DOHH2 (cell line): ENCODE measurements around the gene CES2.
"Not testable (repeated sequence)": the region's sequence is repeated elsewhere in the genome, so short reads cannot be mapped to it uniquely, and the experiment has no call there.

Experiments
- H3F3A ChIP-seq: fragments of 200-600 bp; sonication (generic), shearing (Covaris generic); 2 replicates; pipeline ENCODE4 v1.6.0; 2016; ENCODE audit warnings: antibody characterized with exemption, mild to moderate bottlenecking; ENCODE audit not compliant: control insufficient read depth, insufficient read depth
- H3K27ac ChIP-seq: fragments of 200-600 bp; sonication (generic); 2 replicates; pipeline ENCODE4 v1.5.1; 2014; ENCODE audit warnings: low read depth, mild to moderate bottlenecking, low read length, moderate library complexity
- H3K27me3 ChIP-seq: fragments of 200-600 bp; sonication (generic); 2 replicates; pipeline ENCODE4 v1.6.1; 2014; ENCODE audit warnings: mild to moderate bottlenecking, low read length, mixed read lengths; ENCODE audit not compliant: control insufficient read depth
- H3K36me3 ChIP-seq: fragments of 200-600 bp; sonication (generic); 2 replicates; pipeline ENCODE4 v1.6.1; 2014; ENCODE audit warnings: mild to moderate bottlenecking, low read length, moderate library complexity, mixed read lengths; ENCODE audit not compliant: control insufficient read depth
- H3K4me1 ChIP-seq: fragments of 200-600 bp; sonication (generic); 2 replicates; pipeline ENCODE4 v1.6.1; 2014; ENCODE audit warnings: mild to moderate bottlenecking, low read length, mixed read lengths; ENCODE audit not compliant: control insufficient read depth
- H3K4me2 ChIP-seq: fragments of 200-600 bp; sonication (generic); 2 replicates; pipeline ENCODE4 v1.6.0; 2014; ENCODE audit warnings: mild to moderate bottlenecking, low read length, moderate library complexity
- H3K4me3 ChIP-seq: fragments of 200-600 bp; sonication (generic); 2 replicates; pipeline ENCODE4 v1.5.1; 2014; ENCODE audit warnings: mild to moderate bottlenecking, low read length, mixed read lengths
- H3K79me2 ChIP-seq: fragments of 200-600 bp; sonication (generic); 2 replicates; pipeline ENCODE4 v1.6.1; 2014; ENCODE audit warnings: mild to moderate bottlenecking, low read length, mixed read lengths; ENCODE audit not compliant: control insufficient read depth
- H3K9me2 ChIP-seq: fragments of 200-600 bp; sonication (generic); replicated peaks from 2 replicates; pipeline ENCODE4 v1.6.1; 2014; ENCODE audit warnings: mild to moderate bottlenecking, low read length, mixed read lengths; ENCODE audit not compliant: control insufficient read depth
- H3K9me3 ChIP-seq: fragments of 200-600 bp; sonication (generic); 2 replicates; pipeline ENCODE4 v1.6.1; 2014; ENCODE audit warnings: antibody characterized with exemption, low read length, mixed read lengths; ENCODE audit not compliant: control insufficient read depth, insufficient read depth
- H4K20me1 ChIP-seq: fragments of 200-600 bp; sonication (generic); 2 replicates; pipeline ENCODE4 v1.6.0; 2014; ENCODE audit warnings: low read depth, mild to moderate bottlenecking, antibody characterized with exemption, low read length, moderate library complexity; ENCODE audit not compliant: control insufficient read depth, insufficient read depth
- CTCF ChIP-seq: fragments of 200-600 bp; sonication (generic); IDR thresholded peaks from one replicate; pipeline ENCODE4 v1.5.1; 2014; ENCODE audit warnings: antibody characterized with exemption, mild to moderate bottlenecking, low read depth, low read length; ENCODE audit not compliant: poor library complexity, severe bottlenecking
- EZH2phosphoT487 ChIP-seq: fragments of 200-600 bp; sonication (generic); IDR thresholded peaks from 2 replicates; pipeline ENCODE4 v1.6.1; 2017; ENCODE audit warnings: borderline replicate concordance, mild to moderate bottlenecking, antibody characterized with exemption, low read length, moderate library complexity, mixed read lengths

The CES2 gene

GRCh38 chr16:66986559-66986958, 51.2 kb downstream of the CES2 start:
- H4K20me1 ChIP-seq = no peaks in the 10 kb centered on the region
- no peak overlapping the region for H3K27ac ChIP-seq
- H3F3A ChIP-seq = no peaks in the 10 kb centered on the region
- no peak overlapping the region for H3K4me2 ChIP-seq
- H3K79me2 ChIP-seq = no peaks in the 10 kb centered on the region
- H3K9me3 ChIP-seq = no peaks in the 10 kb centered on the region
- H3K27me3 ChIP-seq = no peaks in the 10 kb centered on the region; the same call in 1 of the 2 replicates
- H3K4me1 ChIP-seq = no peaks in the 10 kb centered on the region
- H3K4me3 ChIP-seq = no peak overlapping the region
- TF ChIP-seq CTCF (no peak), EZH2phosphoT487 (no peak)
- H3K9me2 ChIP-seq = no peaks in the 10 kb centered on the region
- H3K36me3 ChIP-seq = no peaks in the 10 kb centered on the region

GRCh38 chr16:66988197-66988788, 53.0 kb downstream of the CES2 start, which contains the start of gene CES4A:
Gene CES4A, plus strand, starts transcription at chr16:66988589. Its CDS starts 184 bp downstream, at chr16:66988773.
- H3K9me3 ChIP-seq = no peaks in the 10 kb centered on the region
- H3F3A ChIP-seq = no peaks in the 10 kb centered on the region
- H3K36me3 ChIP-seq = no peaks in the 10 kb centered on the region
- no peak within 1 kb of the TSS for H3K4me2 ChIP-seq
- no peaks in the 10 kb centered on the region for H3K4me1 ChIP-seq
- no peak within 1 kb of the TSS for H3K27ac ChIP-seq
- no peaks in the 10 kb centered on the region for H3K79me2 ChIP-seq
- H3K4me3 ChIP-seq = no peak within 1 kb of the TSS
- no peak for TF ChIP-seq CTCF
- TF ChIP-seq EZH2phosphoT487 = no peak
- no peaks in the 10 kb centered on the region for H3K9me2 ChIP-seq
- no peaks in the 10 kb centered on the region for H4K20me1 ChIP-seq
- no peaks in the 10 kb centered on the region; the same call in 1 of the 2 replicates for H3K27me3 ChIP-seq

GRCh38 chr16:66991545-66992077, 56.3 kb downstream of the CES2 start:
- Histone ChIP-seq H3K4me1 (no peaks in the 10 kb centered on the region), H3K36me3 (no peaks in the 10 kb centered on the region), H3K4me2 (no peak overlapping the region), H3K9me2 (no peaks in the 10 kb centered on the region), H3K4me3 (no peak overlapping the region), H3K9me3 (no peaks in the 10 kb centered on the region), H3K27ac (no peak overlapping the region), H3F3A (no peaks in the 10 kb centered on the region), H3K27me3 (no peaks in the 10 kb centered on the region; the same call in 1 of the 2 replicates), H4K20me1 (no peaks in the 10 kb centered on the region), H3K79me2 (no peaks in the 10 kb centered on the region)
- no peak for TF ChIP-seq CTCF
- no peak for TF ChIP-seq EZH2phosphoT487

GRCh38 chr16:66993558-66993957, 58.2 kb downstream of the CES2 start:
- not testable (repeated sequence) for H3K9me2 ChIP-seq, H3K79me2 ChIP-seq, H3K9me3 ChIP-seq, H3K27ac ChIP-seq, H3K36me3 ChIP-seq, H3K27me3 ChIP-seq, H3K4me1 ChIP-seq, H4K20me1 ChIP-seq, H3K4me2 ChIP-seq, H3K4me3 ChIP-seq, H3F3A ChIP-seq
